ENCODE data around the gene CCRL2.

GRCh38 chr3:46416811-46417510 is 9.9 kb downstream of the CCRL2 start:
- TF ChIP-seq CTCF (IDR thresholded peaks at IDR 0.05), result no peak
- no peak for TF ChIP-seq EZH2 (IDR thresholded peaks at IDR 0.05; ENCODE audit: borderline replicate concordance, insufficient read depth, low read depth, low read length, poor library complexity, severe bottlenecking)

All from B cell (primary cell).